ENCODE results near the gene CXCL14.

The CXCL14 gene

DNA sequence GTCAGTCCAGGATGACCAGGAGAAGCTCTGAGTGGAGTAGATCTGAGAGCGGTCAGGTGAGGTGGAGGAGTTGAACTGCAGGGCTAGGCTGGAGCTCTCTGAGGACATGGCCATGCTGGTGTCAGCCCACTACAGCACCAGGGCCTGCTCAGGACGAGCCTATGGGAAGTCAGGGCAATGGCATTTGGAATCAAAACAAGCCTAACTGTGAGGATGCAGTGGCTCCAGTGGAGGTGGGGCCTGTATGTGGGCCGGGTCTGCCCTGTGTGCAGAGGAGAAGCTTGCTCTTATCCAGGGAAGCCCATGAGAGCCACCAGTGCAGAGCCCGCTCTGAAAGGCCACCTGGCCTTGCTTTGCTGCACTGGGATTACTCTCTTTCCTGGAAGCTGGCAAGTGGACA is 11.1 kb downstream of the CXCL14 start:
- DNase-seq (ENCODE audit: low spot score), result no peak

DNA sequence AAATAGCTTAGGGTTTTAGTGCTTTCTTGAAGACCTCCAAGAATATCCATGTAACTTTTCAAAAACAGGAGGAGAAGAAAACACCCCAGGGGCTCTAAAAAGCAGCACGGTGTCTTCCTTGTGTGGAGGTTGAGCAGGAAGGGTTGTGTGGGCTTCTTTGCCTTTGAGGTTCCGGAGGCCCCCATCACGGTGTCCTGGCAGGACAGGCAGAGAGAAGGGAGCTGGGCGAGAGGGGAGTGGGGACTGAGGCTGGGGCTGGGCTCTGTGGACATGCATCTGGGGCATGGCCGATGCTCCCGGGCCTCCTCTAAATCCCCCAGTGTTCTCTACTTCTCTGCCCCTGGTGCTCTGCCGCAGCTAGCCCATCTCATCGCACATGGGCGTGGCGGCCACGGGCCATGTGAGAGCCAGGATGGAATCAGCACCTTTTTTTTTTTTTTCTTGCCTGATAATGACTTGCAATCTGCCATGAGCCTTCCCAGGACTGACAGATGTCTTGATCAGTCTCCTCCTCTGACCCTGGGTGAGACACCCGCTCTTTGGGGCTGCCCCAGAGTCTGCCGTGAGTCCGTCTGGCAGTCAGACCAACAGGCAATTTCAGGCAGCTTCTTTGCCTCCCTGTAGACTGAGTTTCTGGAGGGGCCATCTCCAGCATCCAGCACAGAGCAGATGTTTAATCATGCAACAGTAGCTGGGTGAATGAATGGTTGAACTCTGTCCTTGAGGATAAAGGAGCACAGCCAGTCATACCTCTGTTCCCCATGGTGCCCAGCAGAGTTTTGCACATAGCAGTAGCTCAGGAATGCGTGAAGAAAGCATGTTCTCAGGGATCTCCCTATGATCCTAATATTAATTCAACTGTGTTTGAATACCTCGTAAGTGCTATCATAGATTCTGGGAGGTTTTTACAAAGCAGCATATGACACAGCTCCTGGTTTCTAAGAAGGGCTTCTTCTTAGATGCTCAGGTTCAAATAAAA is 12.1 kb downstream of the CXCL14 start:
- DNase-seq (ENCODE audit: low spot score), result no peak

DNA sequence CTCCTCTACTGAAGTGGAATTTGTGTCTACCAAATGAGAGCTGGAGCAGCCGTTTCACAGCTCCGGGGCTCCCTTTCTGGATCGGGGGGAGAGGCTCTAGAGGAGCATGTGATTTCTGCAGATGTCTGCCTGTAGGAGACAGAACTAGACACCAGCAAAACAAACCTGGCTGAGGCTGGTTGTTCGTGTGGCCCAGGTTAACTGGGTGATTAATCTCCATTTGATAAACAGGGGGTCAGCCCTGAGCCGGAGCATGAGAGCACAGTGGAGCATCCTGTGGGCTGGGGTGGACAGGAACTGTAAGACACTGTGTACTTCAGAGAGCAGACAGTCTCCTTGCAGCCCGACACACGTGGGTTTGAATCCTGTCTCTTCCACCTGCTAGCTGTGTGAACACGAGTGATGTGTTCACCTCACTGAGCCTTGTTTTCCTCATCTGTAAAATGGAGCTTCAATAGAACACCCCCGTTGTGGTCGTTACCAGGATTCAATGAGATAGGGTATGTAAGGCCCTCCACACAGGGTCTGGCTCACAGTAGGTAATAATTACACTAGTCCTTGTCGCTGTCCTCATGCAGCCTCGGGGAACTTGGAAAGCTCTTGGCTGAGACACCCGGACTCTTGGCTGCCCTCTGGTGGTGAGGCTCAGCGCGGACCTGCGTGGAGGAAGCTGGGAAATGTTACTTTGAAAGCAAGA is 12.9 kb downstream of the CXCL14 start:
- DNase-seq (ENCODE audit: low spot score), result peak; percentile 63

DNA sequence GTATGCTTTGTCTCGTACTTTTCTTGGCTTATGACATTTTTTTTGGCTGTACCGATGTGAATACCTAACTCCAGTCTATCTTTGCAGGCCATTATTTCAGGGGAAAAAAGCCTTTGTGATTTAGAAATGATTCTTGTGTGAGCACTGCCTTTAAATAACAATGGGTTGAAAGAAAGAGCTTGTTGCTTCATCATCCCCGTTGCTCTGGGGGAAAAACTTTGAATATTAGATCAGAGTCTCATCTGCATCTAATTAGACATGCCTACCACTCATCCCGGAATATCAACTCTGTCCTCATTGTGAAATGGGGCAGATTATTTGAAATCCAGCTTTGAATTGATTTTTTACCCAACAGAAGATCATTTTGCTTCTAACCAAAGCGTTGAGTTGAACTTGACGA is 13.5 kb downstream of the CXCL14 start:
- DNase-seq (ENCODE audit: low spot score), result no peak

DNA sequence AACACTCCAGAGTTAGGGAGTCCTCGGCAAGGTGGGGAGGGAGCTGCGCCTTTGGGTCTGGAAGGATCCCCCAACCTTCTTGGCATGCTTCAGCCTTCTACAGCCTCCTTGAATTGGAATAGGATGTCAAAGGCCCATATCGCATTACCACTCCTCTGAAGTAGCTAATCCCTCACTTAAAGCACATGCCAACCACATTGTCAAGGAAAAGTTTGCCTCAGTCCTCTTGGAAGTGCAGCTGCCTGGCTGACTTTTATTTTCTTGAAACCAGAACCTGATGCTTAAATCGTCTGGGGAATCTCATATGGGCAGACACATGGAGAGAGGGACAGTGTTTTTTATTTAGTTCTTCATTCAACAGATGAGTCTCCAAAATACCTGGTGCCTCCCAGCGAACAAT is 14.5 kb downstream of the CXCL14 start:
- DNase-seq (ENCODE audit: low spot score), result no peak

DNA sequence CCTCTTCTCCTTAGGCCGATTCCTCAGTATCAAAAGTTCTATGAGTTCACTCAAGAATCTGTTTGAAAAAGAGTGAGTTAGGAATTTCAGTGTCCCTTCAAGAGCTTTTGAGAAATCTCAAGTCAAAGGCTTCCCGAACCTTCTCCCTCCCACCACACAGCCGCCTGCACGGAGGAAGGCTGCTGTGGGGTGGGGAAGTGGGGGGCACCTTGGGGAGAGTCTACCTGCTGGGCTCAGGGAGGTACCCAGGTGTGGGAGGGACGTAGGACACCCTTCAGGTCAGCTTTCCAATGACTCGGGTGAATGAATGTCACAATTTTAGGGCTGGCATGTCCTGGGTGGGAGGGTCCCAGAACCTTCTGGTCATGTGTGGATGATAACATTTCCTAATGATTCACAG is 17.5 kb downstream of the CXCL14 start:
- DNase-seq (ENCODE audit: low spot score), result no peak

DNA sequence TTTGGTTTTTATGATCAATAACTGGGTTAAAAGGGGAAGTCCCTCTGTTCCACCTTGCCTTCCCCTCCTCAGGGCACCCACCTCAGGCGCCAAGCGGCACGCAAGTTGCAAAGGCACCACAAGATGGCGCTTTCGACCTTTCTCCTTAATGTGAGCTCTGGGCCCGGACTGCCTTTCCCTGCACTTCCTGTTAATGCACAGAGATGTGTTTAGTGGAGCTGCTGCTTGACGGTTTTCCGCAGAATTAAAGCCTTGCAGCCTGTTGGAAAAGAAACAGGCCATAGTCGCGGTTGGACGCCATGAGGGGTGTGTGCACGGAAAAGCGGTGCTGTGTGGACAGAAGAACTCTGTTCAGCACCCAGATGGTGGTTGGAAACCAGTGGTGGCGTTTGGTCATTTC is 17.9 kb downstream of the CXCL14 start:
- peak; percentile 79 for DNase-seq (ENCODE audit: low spot score)

DNA sequence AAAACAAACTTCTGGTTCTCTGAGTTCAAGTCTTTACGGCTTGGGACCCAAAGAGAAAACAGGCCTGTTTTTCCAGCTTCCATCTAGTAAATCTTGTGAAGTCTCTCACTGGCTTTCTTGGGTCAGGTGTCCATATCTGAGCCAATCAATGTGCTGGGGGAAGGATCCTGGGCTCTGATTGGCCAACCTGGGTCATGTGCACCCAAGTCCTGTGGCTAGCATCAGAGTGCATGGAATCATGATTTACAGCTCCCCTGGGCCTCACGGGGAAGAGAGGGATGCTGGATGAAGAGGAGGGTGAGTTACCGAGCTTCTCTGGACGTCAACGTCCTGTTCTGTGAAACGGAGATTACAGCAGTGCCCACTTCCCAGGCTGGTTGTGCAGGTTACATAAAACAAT is 19.4 kb downstream of the CXCL14 start:
- DNase-seq (ENCODE audit: low spot score), result no peak

DNA sequence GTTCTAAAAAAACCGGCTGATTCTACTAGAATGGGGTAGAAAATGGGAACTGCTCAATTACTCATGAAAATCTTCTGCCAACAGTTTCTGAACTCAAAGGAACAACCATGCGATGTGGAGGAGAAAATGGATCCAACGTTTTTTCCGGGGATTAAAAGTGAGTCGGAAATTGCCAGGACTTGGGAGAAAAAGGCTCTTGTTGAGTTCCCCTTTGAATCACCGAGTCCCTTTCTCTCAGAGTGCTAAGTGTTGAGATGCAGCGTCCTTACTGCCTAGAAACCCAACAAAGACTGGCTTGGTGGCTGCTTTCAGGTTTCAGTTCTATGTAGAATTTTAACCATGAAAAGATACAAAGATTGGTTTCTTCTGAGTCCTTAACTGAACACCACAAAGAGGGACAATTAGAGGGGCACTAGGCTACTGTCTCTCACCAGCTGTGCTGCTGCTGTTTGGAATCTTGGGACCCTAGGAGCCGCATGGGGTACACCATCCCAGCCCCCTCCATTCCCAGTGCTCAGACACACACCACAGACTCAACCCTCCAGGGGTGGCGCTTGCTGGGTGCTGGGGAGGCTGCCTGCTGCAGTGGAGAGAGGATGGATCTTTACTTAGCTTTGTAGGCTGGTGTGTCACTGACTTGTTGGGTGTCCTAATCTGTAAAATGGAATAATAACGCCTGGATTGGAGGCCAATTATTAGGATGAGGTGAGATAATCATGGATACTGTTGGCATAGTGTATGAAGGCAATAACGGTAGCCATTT is 21.5 kb downstream of the CXCL14 start:
- DNase-seq (ENCODE audit: low spot score), result no peak

DNA sequence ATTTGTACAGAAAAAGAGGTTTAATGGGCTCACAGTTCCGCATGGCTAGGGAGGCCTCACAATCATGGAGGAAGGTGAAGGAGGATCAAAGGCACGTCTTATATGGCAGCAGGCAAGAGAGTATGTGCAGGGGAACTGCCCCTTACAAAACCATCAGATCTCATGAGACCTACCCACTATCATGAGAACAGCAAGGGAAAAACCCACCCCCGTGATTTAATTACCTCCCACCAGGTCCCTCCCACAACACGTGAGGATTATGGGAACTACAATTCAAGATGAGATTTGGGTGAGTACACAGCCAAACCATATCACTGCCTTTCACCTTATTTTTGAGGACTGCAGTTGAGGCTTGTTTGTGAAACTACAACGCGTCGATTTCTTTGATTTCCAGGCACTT is 22.2 kb downstream of the CXCL14 start:
- no peak for DNase-seq (ENCODE audit: low spot score)

DNA sequence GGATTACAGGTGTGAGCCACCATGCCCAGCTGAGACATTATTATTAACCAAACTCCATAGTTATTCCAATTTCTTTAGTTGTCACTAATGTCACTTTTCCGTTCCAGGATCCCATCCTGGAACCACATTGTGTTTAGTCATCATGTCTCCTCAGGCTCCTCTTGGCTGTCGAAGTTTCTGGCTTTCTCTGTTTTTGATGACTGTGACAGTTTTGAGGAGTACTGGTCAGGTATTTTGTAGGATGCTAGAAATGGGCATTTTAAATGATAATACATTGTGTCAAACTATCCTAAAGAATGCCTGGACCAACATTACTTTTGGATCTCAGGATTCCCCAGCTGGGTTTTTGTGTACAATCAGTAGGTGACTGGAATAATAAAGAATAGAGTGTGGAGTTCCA is 23.3 kb downstream of the CXCL14 start:
- no peak for DNase-seq (ENCODE audit: low spot score)

DNA sequence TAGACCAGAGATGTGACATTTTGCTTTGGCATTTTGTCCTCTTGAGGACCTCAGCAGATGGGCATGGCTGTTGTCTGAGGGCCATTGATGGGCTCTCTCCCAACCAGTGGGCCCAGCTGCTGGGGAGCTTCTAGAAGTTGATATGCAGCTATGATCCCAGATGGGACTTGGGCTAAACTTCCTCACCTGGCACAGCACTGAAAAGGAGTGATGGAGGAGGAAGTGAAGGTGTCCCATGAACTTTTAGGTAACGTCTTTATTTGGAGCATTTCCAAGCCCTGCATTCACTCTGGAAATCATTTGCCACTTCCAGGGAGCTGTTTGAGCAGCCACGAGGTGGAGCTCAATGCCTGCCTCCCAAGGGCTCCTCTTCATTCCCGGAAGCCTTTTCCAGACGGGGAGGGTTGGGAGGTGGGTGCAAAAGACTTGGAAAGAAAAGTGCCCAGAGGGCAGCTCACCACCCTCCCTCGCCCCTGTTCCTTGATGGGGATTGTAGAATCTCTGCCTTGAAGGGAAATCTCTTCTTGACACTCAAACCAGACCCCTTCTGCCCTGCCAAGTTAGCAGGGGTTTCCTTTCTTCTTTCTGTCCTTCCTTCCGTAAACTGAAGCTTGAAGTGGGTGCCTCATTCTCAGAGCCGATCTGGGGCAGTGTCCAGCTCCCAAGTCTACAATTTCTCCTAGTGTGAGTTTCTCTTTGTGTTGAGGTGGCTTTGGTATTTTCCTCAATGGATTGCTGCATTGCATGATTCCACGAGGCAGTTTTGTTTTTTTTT is 24.9 kb downstream of the CXCL14 start:
- peak; percentile 63 for DNase-seq (ENCODE audit: low spot score)

DNA sequence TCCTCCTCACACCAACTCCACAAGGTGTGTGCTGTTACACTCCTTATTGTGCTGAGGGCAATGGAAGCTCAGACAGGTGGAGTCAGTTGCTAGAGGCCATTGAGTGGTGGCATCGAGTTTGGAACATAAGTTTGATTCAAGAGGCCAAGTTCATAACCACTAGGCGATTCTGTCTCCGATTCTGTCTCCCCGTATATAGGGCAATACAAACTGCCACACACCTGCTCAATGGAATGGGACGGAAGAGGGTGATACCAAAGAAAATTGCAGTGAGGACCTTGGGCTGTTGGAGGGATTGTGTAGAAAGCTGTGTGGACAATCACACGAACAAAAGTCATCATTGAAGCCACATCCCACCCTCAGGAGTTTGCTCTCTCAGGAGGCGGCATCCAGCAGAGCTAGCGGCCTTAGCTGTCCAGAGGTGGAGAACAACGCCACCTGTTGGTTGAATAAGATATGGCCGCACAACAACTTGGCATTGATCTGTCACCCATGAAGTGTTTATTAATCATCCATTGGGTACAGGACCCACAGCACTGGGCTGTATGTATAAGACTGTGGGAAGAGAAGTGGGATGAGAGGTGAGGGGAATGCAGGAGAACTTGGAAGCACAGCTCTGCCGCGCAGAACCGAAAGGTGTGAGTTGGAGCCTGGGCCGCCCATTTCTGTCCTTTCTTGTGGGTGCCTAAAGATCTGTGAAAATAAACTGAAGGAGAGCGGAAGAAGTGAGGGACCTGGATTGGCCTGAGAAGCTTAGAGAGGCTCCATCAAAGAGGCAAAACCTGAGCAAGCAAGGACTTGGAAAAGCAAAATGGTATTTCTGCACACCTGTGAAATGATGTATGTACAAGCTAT is 27.0 kb downstream of the CXCL14 start:
- DNase-seq (ENCODE audit: low spot score), result peak; percentile 77

DNA sequence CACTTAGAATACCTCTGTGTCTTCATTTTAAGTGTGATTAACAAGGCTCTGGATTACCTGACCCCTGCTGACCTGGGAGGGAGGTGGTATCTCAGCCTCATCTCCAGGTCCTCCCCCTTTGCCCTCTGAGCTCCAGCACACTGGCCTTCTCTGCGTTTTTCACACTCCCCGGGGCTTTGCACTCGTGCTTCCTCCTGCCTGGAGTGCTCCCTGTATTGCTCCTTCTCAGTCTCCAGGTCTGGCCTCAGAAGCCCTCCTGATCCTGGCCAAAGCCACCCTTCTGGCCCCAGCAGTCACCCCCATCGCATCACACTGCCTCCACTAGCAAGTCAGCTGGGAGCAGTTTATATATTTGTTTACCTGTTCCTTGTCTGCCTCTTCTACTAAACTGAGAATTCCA is 29.4 kb downstream of the CXCL14 start:
- no peak for DNase-seq (ENCODE audit: low spot score)

DNA sequence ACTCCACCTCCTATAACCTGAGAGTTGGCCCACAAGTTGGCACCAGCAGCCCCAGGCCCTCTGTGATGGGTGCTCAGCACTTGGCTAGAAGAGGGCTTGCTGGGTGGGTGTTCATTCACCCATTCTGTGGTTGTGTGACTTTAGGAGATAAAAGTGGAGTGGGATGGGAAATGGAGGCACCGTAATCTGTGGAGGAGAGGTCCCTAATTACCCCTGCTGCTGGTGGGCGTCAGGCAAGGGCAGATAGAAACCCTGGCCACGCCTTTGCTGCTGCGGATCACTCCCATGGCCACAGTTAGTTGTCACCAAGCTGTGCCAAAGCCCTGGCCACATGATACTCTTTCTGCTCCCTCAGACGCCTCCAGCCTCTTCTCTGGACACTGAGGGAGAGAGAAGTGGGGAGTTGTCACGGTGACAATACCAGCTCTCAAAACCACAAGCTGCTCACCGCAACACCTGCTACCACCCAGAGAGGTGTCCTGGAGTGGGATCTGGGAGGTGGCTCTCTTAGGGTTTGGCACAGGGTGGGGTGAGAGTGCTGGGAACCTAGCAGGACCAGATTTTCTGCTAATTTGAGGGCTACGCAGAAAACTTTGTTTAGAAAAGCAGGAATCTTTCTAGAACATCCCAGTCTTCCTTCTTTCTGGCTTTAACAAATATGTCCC is 31.1 kb downstream of the CXCL14 start:
- no peak for DNase-seq (ENCODE audit: low spot score)

DNA sequence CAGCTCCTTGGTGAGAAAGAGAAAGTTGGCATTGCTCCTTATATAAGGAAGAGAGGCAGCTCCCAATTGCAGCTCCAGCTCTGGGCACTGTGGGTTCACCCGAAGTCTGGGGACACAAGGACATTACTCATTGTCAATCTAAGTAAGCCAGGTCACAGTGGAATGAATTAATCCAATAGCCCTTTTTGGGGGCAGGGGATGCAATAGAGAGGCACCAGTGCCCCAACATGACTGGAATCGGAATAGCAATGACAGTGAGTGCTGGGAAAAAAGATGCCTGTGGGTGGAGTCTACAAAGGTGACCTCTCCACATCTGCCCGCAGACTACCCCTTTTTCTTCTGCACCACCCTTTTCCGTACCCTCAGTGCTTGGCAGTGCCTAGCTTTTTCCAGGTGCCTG is 31.9 kb downstream of the CXCL14 start:
- DNase-seq (ENCODE audit: low spot score), result no peak

DNA sequence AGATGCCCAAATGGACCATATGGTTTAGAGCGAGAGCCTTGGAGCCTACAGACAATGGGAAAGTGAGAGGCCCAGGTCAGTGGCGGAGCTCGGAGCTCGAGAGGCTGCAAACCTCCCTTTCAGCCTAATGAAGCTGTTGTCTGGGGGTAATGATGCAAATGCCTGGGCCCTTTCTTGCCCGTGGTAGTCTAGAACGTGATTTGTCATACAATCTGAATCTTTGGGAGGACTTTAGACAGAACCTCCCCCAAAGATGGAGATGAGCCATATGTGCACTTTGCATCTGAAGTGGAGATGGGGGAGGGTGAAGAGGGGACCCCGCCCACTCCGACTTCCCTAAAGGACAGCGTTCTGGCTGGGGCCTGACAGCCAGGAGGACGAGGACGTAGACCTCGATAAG is 32.7 kb downstream of the CXCL14 start:
- DNase-seq (ENCODE audit: low spot score), result no peak

DNA sequence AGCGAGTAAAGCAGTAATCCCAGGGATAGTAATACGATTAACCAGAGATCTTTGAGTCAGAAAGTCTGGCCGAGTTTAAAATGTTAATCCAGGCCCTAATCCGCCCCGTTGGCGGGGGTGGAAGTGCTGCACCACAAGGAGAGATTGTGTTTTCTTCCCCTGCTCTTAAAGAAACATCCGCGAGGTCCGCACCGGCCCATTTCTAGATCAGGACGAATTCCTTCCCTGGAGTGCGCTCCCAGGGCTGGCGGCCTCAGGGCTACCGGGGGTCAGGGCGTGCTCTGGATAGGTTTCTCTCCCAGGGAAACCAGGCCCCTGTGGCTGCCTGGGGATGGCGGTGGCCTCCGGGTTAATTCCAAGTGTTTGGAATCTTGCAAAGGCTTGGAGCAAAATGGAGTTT is 33.7 kb downstream of the CXCL14 start:
- DNase-seq (ENCODE audit: low spot score), result no peak

DNA sequence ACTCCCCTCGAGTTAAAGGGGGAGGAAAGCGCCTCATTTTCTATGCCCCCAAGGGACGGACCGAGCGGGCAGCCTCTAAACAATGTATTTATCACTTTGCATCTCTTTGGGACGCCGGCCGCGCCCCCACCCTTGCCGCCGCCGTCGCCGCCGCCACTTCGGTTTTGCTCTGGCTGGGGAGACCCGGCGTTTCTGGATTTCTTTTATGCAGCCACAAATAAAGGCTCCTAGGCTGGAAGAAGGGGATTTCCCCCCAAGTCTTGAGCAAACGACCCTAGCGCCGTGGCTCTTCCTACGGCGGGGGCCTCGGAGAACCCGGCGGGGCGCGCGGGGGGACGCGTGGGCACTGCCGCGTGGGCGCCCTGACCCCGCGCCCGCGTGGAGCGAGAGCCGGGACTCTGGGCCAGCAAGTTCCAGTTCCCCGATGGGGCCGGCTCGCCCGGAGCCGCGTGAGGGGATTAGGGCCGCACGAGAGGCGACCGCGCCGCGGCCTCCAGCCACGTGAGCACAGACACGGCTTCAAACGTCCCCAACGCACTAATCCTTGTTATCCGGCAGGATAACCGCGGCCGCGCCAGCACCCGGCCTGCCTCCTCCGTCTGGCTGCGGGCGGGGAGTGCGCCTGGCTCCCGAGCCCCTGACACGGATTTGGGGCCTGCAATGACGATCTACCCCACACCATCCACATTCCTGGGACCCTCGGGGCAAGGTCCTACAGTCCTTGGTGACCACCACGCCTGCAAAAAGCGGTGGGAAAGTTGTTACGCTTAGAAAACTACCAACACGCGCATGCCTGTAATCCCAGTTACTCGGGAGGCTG is 35.1 kb downstream of the CXCL14 start:
- no peak for DNase-seq (ENCODE audit: low spot score)
